Measurements from ENCODE around the gene KAT6B.
"Not testable (repeated sequence)": the region's sequence is repeated elsewhere in the genome, so short reads cannot be mapped to it uniquely, and the experiment has no call there.

KAT6B gene

GRCh38 chr10:74891053-74891452 is 64.7 kb downstream of the KAT6B start:
- H3K4me1 ChIP-seq (ENCODE audit: control extremely low read depth in 1 of 4, control insufficient read depth in 4 of 4, insufficient read depth in 4 of 4, low read length in 3 of 4), result peaks cover 0 to 26% (median 8%) of the 10 kb centered on the region in 4 experiments
- 80% methylated on average over 1 of the region's 2 CpGs for WGBS (ENCODE audit: insufficient coverage)
- H3K27ac ChIP-seq (ENCODE audit: insufficient read depth in 1 of 2, low read depth in 1 of 2, low read length in 2 of 2, poor library complexity in 1 of 2, severe bottlenecking in 2 of 2), result no peak overlapping the region
- no peaks in the 10 kb centered on the region for H3K27me3 ChIP-seq (replicated peaks in 2 of 5; ENCODE audit: control insufficient read depth in 4 of 5, insufficient read depth in 5 of 5, low read length in 4 of 5)
- H3K4me3 ChIP-seq (ENCODE audit: control insufficient read depth in 1 of 7, extremely low read depth in 1 of 7, insufficient read depth in 4 of 7, low read depth in 2 of 7, low read length in 6 of 7), result no peak overlapping the region
- ChIA-PET CTCF (interaction anchor here (0.9 to 2.4 kb wide), 4 partner anchors 12 to 101 kb away, joined by 3 to 8 read pairs (median 6); no protein-coding TSS in a partner anchor), POLR2A (no interaction called here)
- no peak for DNase-seq
- no peaks in the 10 kb centered on the region for H3K9me3 ChIP-seq (ENCODE audit: control extremely low read depth in 1 of 5, control insufficient read depth in 4 of 5, insufficient read depth in 2 of 5, low read depth in 1 of 5, low read length in 4 of 5)
- peaks cover 0 to 4% (median 3%) of the 10 kb centered on the region in 4 experiments for H3K36me3 ChIP-seq (ENCODE audit: control insufficient read depth in 4 of 4, insufficient read depth in 4 of 4, low read length in 3 of 4)

- Histone ChIP-seq H3K4me3 (ENCODE audit: control insufficient read depth in 1 of 7, extremely low read depth in 1 of 7, insufficient read depth in 4 of 7, low read depth in 2 of 7, low read length in 6 of 7) (no peak overlapping the region), H3K36me3 (ENCODE audit: control insufficient read depth in 4 of 4, insufficient read depth in 4 of 4, low read length in 3 of 4) (peaks cover 0 to 3% (median 1%) of the 10 kb centered on the region in 4 experiments), H3K9me3 (ENCODE audit: control extremely low read depth in 1 of 5, control insufficient read depth in 4 of 5, insufficient read depth in 2 of 5, low read depth in 1 of 5, low read length in 4 of 5) (no peaks in the 10 kb centered on the region), H3K27me3 (replicated peaks in 2 of 5; ENCODE audit: control insufficient read depth in 4 of 5, insufficient read depth in 5 of 5, low read length in 4 of 5) (no peaks in the 10 kb centered on the region), H3K27ac (ENCODE audit: insufficient read depth in 1 of 2, low read depth in 1 of 2, low read length in 2 of 2, poor library complexity in 1 of 2, severe bottlenecking in 2 of 2) (no peak overlapping the region), H3K4me1 (ENCODE audit: control extremely low read depth in 1 of 4, control insufficient read depth in 4 of 4, insufficient read depth in 4 of 4, low read length in 3 of 4) (peaks cover 0 to 31% (median 19%) of the 10 kb centered on the region in 4 experiments)
- 78% methylated on average over 4 of the region's 4 CpGs for WGBS (ENCODE audit: insufficient coverage)
- CTCF ChIA-PET, result interaction anchor here (0.6 to 2.7 kb wide), 6 partner anchors 10 to 126 kb away, joined by 3 to 7 read pairs (median 3); no protein-coding TSS in a partner anchor
- POLR2A ChIA-PET, result interaction anchor here (0.7 kb wide), 1 partner anchor 30 kb away, joined by 3 read pairs; no protein-coding TSS in a partner anchor
- DNase-seq, result no peak
Measured at GRCh38 chr10:74892839-74893238, 66.4 kb downstream of the KAT6B start.

- H3K27me3 ChIP-seq (replicated peaks in 2 of 5; ENCODE audit: control insufficient read depth in 4 of 5, insufficient read depth in 5 of 5, low read length in 4 of 5); DNase-seq; H3K9me3 ChIP-seq (ENCODE audit: control extremely low read depth in 1 of 5, control insufficient read depth in 4 of 5, insufficient read depth in 2 of 5, low read depth in 1 of 5, low read length in 4 of 5); H3K36me3 ChIP-seq (ENCODE audit: control insufficient read depth in 4 of 4, insufficient read depth in 4 of 4, low read length in 3 of 4); H3K27ac ChIP-seq (ENCODE audit: insufficient read depth in 1 of 2, low read depth in 1 of 2, low read length in 2 of 2, poor library complexity in 1 of 2, severe bottlenecking in 2 of 2); H3K4me3 ChIP-seq (ENCODE audit: control insufficient read depth in 1 of 7, extremely low read depth in 1 of 7, insufficient read depth in 4 of 7, low read depth in 2 of 7, low read length in 6 of 7): not testable (repeated sequence)
- 92% methylated on average over 2 of the region's 6 CpGs for WGBS (ENCODE audit: insufficient coverage)
- ChIA-PET CTCF (interaction anchor here (0.6 to 2.7 kb wide), 5 partner anchors 10 to 126 kb away, joined by 3 to 7 read pairs (median 3); no protein-coding TSS in a partner anchor), POLR2A (interaction anchor here (0.7 kb wide), 1 partner anchor 30 kb away, joined by 3 read pairs; no protein-coding TSS in a partner anchor)
- H3K4me1 ChIP-seq (ENCODE audit: control extremely low read depth in 1 of 4, control insufficient read depth in 4 of 4, insufficient read depth in 4 of 4, low read length in 3 of 4), result peaks cover 2 to 36% (median 22%) of the 10 kb centered on the region in 4 experiments
Measured at GRCh38 chr10:74893329-74893728, 66.9 kb downstream of the KAT6B start.

- H3K4me3 ChIP-seq (ENCODE audit: control insufficient read depth in 1 of 7, extremely low read depth in 1 of 7, insufficient read depth in 4 of 7, low read depth in 2 of 7, low read length in 6 of 7), result peak overlapping the region in 2 of 7 experiments; percentile 4 to 33
- H3K27me3 ChIP-seq (replicated peaks in 2 of 5; ENCODE audit: control insufficient read depth in 4 of 5, insufficient read depth in 5 of 5, low read length in 4 of 5), result no peaks in the 10 kb centered on the region
- no peak overlapping the region for H3K27ac ChIP-seq (ENCODE audit: insufficient read depth in 1 of 2, low read depth in 1 of 2, low read length in 2 of 2, poor library complexity in 1 of 2, severe bottlenecking in 2 of 2)
- ChIA-PET CTCF (interaction anchor here (1.0 to 1.7 kb wide), 5 partner anchors 16 to 159 kb away, joined by 3 to 5 read pairs (median 4); no protein-coding TSS in a partner anchor), POLR2A (interaction anchor here (0.8 kb wide), 1 partner anchor 17 kb away, joined by 4 read pairs; no protein-coding TSS in a partner anchor)
- H3K4me1 ChIP-seq (ENCODE audit: control extremely low read depth in 1 of 4, control insufficient read depth in 4 of 4, insufficient read depth in 4 of 4, low read length in 3 of 4), result peaks cover 5 to 53% (median 33%) of the 10 kb centered on the region in 4 experiments
- peaks cover 0 to 3% (median 0%) of the 10 kb centered on the region in 4 experiments for H3K36me3 ChIP-seq (ENCODE audit: control insufficient read depth in 4 of 4, insufficient read depth in 4 of 4, low read length in 3 of 4)
- peak in 1 of 3 donors; percentile 24 for DNase-seq
- WGBS (ENCODE audit: insufficient coverage), result 42% methylated on average over 4 of the region's 5 CpGs
- no peaks in the 10 kb centered on the region for H3K9me3 ChIP-seq (ENCODE audit: control extremely low read depth in 1 of 5, control insufficient read depth in 4 of 5, insufficient read depth in 2 of 5, low read depth in 1 of 5, low read length in 4 of 5)
Measured at GRCh38 chr10:74896788-74897527, 70.6 kb downstream of the KAT6B start.

DNA sequence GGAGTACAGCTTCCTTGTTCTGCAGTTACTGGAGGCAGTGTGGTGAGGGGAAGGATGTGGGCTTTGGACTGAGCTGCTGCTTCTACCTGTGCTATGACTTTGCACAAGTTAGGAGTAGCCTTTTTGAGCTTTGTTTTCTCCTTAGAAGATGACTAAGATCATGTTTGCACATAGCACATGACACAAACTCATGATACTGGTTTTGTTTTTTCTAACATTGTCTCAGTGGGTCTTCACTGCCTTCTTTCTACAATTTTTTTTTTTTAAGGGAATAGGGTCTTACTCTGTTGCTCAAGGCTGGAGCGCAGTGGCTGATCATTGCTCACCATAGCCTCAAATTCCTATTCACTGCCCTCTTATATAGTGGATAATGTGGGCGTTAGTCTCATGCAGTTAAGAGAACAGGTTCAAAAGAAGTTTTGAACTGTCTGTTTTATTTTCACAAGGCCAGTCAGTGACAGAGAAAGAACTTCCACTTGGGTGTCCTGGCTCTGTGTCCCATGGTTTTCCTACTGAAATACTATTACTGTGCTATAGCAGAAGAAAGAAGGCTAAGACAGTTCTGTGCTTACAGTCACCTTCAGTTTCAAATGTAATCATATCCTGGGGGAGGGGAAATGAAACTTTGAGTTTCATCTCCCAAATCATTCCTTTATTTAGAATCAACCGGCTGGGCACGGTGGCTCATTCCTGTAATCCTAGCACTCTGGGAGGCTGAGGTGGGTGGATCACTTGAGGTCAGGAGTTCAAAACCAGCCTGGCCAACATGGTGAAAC is 72.0 kb downstream of the KAT6B start:
- CTCF ChIA-PET, result interaction anchor here (0.6 to 1.7 kb wide), 8 partner anchors 9 to 161 kb away, joined by 3 to 5 read pairs (median 3); no protein-coding TSS in a partner anchor
- WGBS (ENCODE audit: insufficient coverage), result no CpG with 5 or more reads among the region's 4 CpGs
- peak overlapping the region in 3 of 7 experiments; percentile 12 to 34 (median 33) for H3K4me3 ChIP-seq (ENCODE audit: control insufficient read depth in 1 of 7, extremely low read depth in 1 of 7, insufficient read depth in 4 of 7, low read depth in 2 of 7, low read length in 6 of 7)
- peaks cover 5 to 44% (median 34%) of the 10 kb centered on the region in 4 experiments for H3K4me1 ChIP-seq (ENCODE audit: control extremely low read depth in 1 of 4, control insufficient read depth in 4 of 4, insufficient read depth in 4 of 4, low read length in 3 of 4)
- POLR2A ChIA-PET, result interaction anchor here (0.8 kb wide), 1 partner anchor 19 kb away, joined by 4 read pairs; no protein-coding TSS in a partner anchor
- H3K27me3 ChIP-seq (replicated peaks in 2 of 5; ENCODE audit: control insufficient read depth in 4 of 5, insufficient read depth in 5 of 5, low read length in 4 of 5), result no peaks in the 10 kb centered on the region
- peak; percentile 62 to 94 (median 89) for DNase-seq
- H3K36me3 ChIP-seq (ENCODE audit: control insufficient read depth in 4 of 4, insufficient read depth in 4 of 4, low read length in 3 of 4), result peaks cover 0 to 4% (median 0%) of the 10 kb centered on the region in 4 experiments
- peaks cover 0 to 3% (median 0%) of the 10 kb centered on the region in 5 experiments for H3K9me3 ChIP-seq (ENCODE audit: control extremely low read depth in 1 of 5, control insufficient read depth in 4 of 5, insufficient read depth in 2 of 5, low read depth in 1 of 5, low read length in 4 of 5)
- H3K27ac ChIP-seq (ENCODE audit: insufficient read depth in 1 of 2, low read depth in 1 of 2, low read length in 2 of 2, poor library complexity in 1 of 2, severe bottlenecking in 2 of 2), result peak overlapping the region; percentile 30 to 73

DNA sequence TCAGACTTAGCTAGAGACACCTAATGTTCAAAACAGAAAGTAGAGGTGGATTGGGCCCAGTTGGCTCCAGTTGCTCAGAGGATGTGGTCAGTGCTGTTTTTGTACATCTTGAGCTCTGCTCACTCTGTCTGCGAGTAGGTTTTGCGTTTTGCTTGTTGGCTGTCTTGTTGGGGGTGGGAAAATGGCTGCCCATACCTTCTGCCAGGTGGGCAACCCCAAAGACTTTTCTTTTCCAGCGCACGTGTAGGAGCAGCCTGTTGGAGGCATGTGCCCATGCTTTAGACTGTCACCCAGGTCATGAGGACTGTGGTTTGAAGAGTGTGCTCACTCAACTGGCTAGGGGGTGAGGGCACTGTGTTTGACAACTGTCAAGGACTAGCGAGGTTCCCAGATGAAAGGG is 73.9 kb downstream of the KAT6B start:
- whole genome bisulfite sequencing (ENCODE audit: insufficient coverage), result 44% methylated on average over 3 of the region's 5 CpGs
- Histone ChIP-seq H3K9me3 (ENCODE audit: control extremely low read depth in 1 of 5, control insufficient read depth in 4 of 5, insufficient read depth in 2 of 5, low read depth in 1 of 5, low read length in 4 of 5) (peaks cover 0 to 3% (median 0%) of the 10 kb centered on the region in 5 experiments), H3K27ac (ENCODE audit: insufficient read depth in 1 of 2, low read depth in 1 of 2, low read length in 2 of 2, poor library complexity in 1 of 2, severe bottlenecking in 2 of 2) (no peak overlapping the region), H3K4me1 (ENCODE audit: control extremely low read depth in 1 of 4, control insufficient read depth in 4 of 4, insufficient read depth in 4 of 4, low read length in 3 of 4) (peaks cover 5 to 47% (median 35%) of the 10 kb centered on the region in 4 experiments), H3K4me3 (ENCODE audit: control insufficient read depth in 1 of 7, extremely low read depth in 1 of 7, insufficient read depth in 4 of 7, low read depth in 2 of 7, low read length in 6 of 7) (peak overlapping the region in 1 of 7 experiments; percentile 8), H3K36me3 (ENCODE audit: control insufficient read depth in 4 of 4, insufficient read depth in 4 of 4, low read length in 3 of 4) (peaks cover 0 to 6% (median under 1%) of the 10 kb centered on the region in 4 experiments), H3K27me3 (replicated peaks in 2 of 5; ENCODE audit: control insufficient read depth in 4 of 5, insufficient read depth in 5 of 5, low read length in 4 of 5) (no peaks in the 10 kb centered on the region)
- peak in 2 of 3 donors; percentile 61 to 75 for DNase-seq
- CTCF ChIA-PET, result no interaction called here
- POLR2A ChIA-PET, result no interaction called here

All from common myeloid progenitor, CD34-positive (primary cell).